HT-29 (cell line): Measurements from ENCODE around the gene SAFB2. TPM values are rescaled to one million over a fixed set of nuclear protein-coding genes. Genes with fewer than 3 reads are reported as not detected.

Source experiments
- DNase-seq: peaks from one replicate; pipeline ENCODE4 v3.0.0-alpha.2; 2015; ENCODE audit warnings: low spot score
- total RNA-seq: library from RNA; depleted of rRNA; stranded (reverse); fragments of >200 nt; shearing (Covaris generic); gene quantifications from 2 replicates; pipeline ENCODE4 v1.2.3, GENCODE V29; 2014

Gene SAFB2
- total RNA-seq, 1 experiment from 2014 or later: 37.8 TPM

- DNase-seq: no peak
These were observed 42.9 kb downstream of the SAFB2 start for GRCh38 chr19:5579697-5580096.

GRCh38 chr19:5579286-5579685 lies 43.3 kb downstream of the SAFB2 start:
- no peak for DNase-seq

GRCh38 chr19:5578097-5578846 lies 44.3 kb downstream of the SAFB2 start:
- DNase-seq: peak; percentile 48

- no peak for DNase-seq
These were observed 47.0 kb downstream of the SAFB2 start for GRCh38 chr19:5575590-5575989.

DNA sequence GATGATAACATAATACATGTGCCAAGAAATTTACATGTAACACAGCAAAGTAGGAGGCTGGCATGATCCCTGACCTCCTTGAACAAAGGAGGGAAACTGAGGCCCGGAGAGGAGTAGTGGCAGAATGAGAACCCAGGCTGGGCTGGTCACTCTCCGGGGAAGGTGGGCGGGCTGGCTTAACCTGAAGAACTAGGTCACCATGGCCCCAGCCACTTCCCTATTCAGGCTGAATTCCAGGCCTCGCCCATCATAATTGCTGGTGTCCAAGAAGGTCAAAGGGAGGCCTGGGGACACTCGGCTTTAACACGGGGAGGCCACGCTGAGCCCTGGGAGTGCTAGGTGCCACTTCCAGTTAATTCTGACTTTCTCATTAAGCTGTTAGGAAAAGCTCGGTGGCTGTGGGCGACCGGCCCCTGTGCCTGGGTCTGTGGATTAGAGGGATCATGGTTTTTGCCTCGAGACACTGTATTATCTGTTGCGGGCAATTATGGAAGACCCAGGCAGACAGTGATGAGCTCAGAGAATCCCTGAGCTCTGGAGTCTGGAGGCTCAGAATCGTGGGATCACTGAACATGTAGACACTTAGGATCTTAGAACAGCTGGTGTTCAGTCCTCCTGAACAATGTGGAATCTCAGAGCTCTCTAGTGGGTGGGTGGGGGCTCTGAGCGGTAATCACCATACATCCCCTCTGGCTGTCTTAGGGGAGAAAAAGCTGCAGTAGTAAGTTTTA lies 49.9 kb downstream of the SAFB2 start:
- DNase-seq: peak; percentile 20

GRCh38 chr19:5571777-5572176 lies 50.8 kb downstream of the SAFB2 start:
- DNase-seq: no peak

DNA sequence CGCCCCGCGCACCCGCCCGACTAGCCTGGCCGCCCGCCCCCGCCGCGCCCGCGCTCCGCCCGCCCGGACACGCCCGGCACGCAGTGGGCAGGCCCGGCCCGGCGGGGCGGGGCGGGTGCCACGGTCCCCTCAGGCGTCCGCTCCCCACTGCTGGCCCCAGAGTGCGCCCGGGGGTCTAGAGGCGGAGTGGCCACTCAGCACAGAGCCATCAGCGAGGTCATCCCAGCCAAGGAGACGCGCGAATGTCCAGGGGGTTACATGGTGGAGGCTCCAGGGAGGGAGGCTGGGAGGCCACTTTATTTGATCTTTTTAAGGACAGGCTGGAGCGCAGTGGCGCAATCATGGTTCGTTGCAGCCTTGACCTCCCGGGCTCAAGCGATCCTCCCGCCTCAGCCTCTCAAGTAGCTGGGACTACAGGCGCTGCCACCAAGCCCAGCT lies 54.6 kb downstream of the SAFB2 start:
- no peak for DNase-seq

GRCh38 chr19:5567360-5567969 lies 55.1 kb downstream of the SAFB2 start, which contains the start of gene TINCR:
Gene TINCR (minus strand): TSS chr19:5567953.
- DNase-seq: no peak

- DNase-seq: no peak
These were observed 57.6 kb downstream of the SAFB2 start for GRCh38 chr19:5564930-5565329.

DNA sequence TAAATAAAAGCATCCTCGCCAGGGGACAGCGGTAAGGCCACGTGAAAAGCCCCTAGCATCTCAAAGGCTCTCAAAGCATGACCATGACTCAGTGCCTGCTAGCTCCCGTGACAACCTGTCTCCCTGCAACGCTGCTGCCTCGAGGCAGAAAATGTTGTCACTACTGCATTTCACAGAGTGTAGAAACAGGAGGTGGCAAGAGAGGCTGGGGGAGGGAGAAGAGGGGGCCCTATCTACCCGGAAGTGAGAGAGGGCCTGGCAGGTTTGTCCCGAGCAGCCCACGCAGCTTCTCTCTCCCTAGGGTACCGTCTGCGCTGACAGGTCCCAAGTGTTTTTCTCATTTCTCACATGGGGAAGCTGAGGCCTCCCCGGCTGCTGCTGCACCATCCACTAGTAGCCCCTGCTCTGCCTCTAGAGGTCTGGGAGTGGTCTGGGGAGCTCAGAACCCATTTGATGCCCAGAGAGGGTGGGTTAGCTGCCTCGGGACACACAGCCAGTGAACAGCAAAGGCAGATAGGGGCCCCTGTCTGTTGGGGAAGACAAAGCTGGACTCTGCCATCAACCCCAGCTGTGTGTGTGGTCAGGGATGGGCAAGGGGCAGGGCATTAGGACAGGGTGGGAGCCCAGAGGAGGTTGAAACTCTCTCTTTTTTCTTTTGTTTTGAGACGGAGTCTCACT lies 58.5 kb downstream of the SAFB2 start:
- DNase-seq: no peak

GRCh38 chr19:5563008-5563431 lies 59.6 kb downstream of the SAFB2 start:
- no peak for DNase-seq

GRCh38 chr19:5562280-5562679 lies 60.3 kb downstream of the SAFB2 start:
- no peak for DNase-seq

DNA sequence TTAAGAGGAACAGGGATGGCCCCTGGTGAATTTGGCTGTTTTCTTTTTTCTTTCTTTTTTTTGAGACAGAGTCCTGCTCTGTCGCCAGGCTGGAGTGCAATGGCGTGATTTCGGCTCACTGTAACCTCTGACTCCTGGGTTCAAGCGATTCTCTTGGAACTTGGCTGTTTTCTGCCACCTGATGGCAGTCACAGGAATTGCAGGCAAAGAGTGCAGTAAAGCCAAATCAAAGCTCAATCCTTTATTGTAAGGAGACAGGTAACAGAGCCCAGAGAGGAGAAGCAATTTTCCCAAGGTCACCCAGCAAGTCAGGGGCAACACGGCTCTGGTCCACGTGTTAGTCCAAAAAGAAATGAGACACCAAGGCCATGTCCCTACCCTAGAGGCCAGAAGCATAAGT lies 61.0 kb downstream of the SAFB2 start:
- DNase-seq: no peak

DNA sequence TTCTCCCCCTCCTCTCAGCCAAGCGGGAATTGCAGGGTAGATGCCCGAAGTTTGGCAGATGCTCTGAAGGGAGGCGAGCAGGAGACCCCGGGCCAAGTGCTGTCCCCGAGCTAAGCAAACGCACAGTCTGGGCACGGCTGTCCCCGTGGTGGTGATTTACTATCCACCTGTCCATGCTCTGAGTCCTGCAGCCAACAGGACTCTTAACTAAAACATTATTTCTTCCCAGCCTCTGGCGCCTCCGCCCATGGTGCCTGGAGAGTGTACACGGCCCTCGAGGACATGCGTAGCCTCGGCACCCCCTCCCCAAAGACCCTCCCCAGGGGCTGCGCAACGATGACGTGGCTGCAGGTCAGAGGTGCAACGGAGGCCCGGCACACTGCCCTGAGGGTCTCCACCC lies 62.4 kb downstream of the SAFB2 start:
- no peak for DNase-seq

GRCh38 chr19:5559804-5560133 lies 62.8 kb downstream of the SAFB2 start:
- no peak for DNase-seq

DNA sequence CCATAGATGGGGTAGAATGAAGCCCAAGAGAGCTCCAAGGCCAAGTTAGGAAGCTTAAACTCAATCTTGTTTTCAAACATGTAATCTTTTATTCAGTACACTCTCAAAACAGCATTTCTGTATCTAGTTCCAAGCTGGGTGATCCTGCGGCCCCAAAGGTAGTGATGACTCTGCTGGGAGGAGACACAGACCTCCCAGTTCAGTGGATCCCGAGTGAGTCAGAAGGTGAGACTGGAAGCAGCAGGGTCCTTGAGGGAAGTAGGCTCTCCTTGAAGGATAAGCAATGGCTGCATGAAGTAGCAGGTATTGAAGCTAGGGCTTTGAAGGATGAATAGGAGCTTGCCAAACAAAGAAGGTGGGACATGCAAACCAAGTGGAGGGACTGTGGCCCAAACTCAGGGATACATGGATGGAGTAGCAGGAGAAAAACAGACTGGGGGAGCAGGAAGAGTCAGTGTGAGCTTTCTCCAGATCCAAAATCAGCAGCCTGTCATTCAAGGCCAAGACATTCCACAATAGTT lies 64.4 kb downstream of the SAFB2 start:
- DNase-seq: no peak

- DNase-seq: no peak
These were observed 64.9 kb downstream of the SAFB2 start for GRCh38 chr19:5557691-5558090.

GRCh38 chr19:5554828-5555227 lies 67.7 kb downstream of the SAFB2 start:
- no peak for DNase-seq

DNA sequence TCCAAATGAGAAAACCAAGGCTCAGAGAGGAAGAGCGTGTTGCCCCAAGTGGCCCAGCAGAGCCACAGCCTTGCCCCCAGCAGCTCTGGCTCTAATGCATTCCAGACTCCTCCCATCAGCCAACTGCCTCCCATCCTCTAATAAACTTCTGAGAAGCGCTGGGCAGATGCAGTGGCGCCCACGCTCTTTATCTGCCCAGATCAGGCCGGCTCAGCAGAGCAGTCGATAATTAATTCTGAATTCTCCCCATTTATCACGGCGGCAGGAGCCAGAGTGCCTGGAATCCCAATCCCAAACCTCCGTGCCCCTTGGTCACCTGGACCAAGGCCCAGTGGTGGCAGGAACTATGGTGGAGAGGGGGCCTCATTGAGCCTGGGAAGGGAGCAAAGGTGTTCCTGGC lies 68.7 kb downstream of the SAFB2 start:
- no peak for DNase-seq

DNA sequence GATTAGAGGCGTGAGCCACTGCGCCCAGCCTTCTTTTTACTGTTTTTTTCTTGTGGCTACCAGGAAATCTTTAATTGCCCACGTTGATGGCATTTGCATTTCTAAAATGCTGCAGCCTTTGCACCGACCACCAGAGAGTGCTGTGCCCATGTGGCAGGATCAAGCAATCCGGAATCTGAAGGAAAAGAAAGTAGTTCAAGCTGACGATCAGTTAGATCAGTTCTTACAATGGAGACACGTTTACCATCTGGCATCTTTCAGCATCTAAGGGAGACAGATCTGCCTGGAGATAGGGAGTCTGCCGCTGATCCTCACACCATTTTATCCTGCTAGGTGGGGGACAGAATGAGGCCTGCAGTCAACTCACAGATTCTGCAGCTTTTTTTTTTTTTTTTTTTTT lies 74.7 kb downstream of the SAFB2 start:
- peak; percentile 38 for DNase-seq

DNA sequence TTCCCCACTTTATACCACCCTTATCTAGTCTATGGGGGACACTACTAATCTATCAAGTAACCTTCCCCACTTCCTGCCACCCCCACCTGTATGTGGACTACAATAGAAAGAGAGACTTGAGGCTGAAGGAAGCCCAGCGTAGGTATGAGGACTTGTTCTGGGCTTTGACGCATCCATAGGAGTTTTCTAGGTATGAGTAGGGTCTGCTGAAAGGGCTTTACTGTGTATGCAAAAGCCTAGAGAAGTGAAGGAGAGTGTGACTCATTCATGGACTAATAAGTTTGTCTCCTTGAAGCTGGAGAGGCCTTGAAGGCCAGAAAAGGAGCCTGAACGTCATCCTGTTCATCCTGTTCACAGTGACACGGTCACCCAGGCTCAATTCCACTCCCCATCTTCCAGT lies 76.6 kb downstream of the SAFB2 start:
- DNase-seq: no peak

DNA sequence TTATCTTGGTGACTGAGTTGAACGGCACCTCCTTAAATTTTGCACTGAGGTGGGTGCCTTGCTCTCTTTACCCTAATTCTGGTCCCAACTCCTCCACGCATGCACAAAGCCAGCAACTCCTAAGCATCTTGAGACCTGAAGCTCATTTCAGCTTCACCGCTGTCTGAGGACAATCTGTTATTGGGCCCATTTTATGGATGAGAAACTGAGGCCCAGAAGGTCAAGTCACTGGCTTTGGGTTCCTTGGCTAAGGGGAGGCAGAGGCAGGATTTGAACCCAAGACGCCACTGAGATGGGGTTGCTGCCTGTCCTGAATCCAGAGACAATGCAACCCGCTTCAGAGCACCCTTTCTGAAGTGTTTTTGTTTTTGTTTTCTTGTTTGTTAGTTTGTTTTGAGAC lies 77.5 kb downstream of the SAFB2 start:
- no peak for DNase-seq
